H1 (cell line): ENCODE results near the gene GIPC1. TPM values are rescaled to one million over a fixed set of nuclear protein-coding genes. Genes with fewer than 3 reads are reported as not detected.

Experiments
- CTCF ChIA-PET: fragments of 300-600 bp; sonication (Branson Sonifier 250); formaldehyde crosslinking; loops from one replicate; lab custom pipeline; 2021; ENCODE audit not compliant: partially characterized antibody; lab: Charles Lee
- POLR2A ChIA-PET: fragments of 300-600 bp; sonication (Branson Sonifier 250); formaldehyde crosslinking; loops from one replicate; lab custom pipeline; 2021; ENCODE audit warnings: inconsistent platforms; ENCODE audit not compliant: partially characterized antibody; lab: Charles Lee
- DNase-seq, 2 experiments: peaks; one replicate each; pipeline versions ENCODE4 v3.0.0 to v3.0.0-alpha.2; 2010 to 2022; ENCODE audit warnings: low spot score in 2 of 2, low read depth in 1 of 2, mixed read lengths in 1 of 2
- FAIRE-seq: peaks from 2 replicates; lab custom pipeline; 2011; peaks lifted over from hg19 to GRCh38; lab: Jason Lieb, UNC
- H2AFZ ChIP-seq: 2 replicates; pipeline ENCODE4 v1.8.1; 2012; ENCODE audit warnings: low read length, inconsistent platforms
- H2AK5ac ChIP-seq: 2 replicates; pipeline ENCODE4 v1.6.1; 2013; ENCODE audit warnings: low read depth, low read length
- H2BK120ac ChIP-seq: replicated peaks from 2 replicates; pipeline ENCODE3; 2013; ENCODE audit warnings: low read depth, low read length, inconsistent platforms
- H2BK12ac ChIP-seq: 2 replicates; pipeline ENCODE4 v1.6.1; 2013; ENCODE audit warnings: low read depth, low read length
- H2BK15ac ChIP-seq: 2 replicates; pipeline ENCODE4 v1.6.1; 2013; ENCODE audit warnings: low read length
- H2BK20ac ChIP-seq: 2 replicates; pipeline ENCODE4 v1.6.1; 2013; ENCODE audit warnings: low read length
- H2BK5ac ChIP-seq: 2 replicates; pipeline ENCODE4 v1.6.1; 2013; ENCODE audit warnings: low read depth, low read length
- H3K14ac ChIP-seq: 2 replicates; pipeline ENCODE4 v1.6.1; 2013; ENCODE audit warnings: inconsistent platforms; ENCODE audit not compliant: insufficient read length
- H3K18ac ChIP-seq: 2 replicates; pipeline ENCODE4 v1.6.1; 2013; ENCODE audit warnings: low read length; ENCODE audit errors: extremely low read depth
- H3K23ac ChIP-seq: 2 replicates; pipeline ENCODE4 v1.6.1; 2013; ENCODE audit warnings: inconsistent platforms; ENCODE audit not compliant: insufficient read length
- H3K23me2 ChIP-seq: 2 replicates; pipeline ENCODE4 v1.6.1; 2013; ENCODE audit warnings: low read depth, low read length
- H3K27ac ChIP-seq: 2 replicates; pipeline ENCODE4 v1.6.1; 2011; ENCODE audit warnings: low read depth, low read length, inconsistent platforms
- H3K27me3 ChIP-seq, 4 experiments: replicated peaks in 1 of 4; 1 replicate in 1 of 4; 2 replicates in 3 of 4; pipeline versions ENCODE4 v1.6.1 to v1.8.1; 2011 to 2013; ENCODE audit warnings: low read length in 3 of 4, mild to moderate bottlenecking in 3 of 4, inconsistent platforms in 2 of 4, mixed read lengths in 2 of 4, moderate library complexity in 1 of 4; ENCODE audit not compliant: control insufficient read depth in 3 of 4, insufficient read depth in 3 of 4; ENCODE audit errors: extremely low read depth in 1 of 4
- H3K36me3 ChIP-seq, 4 experiments: 2 replicates each; pipeline versions ENCODE4 v1.6.1 to v1.8.1; 2011 to 2013; ENCODE audit warnings: mild to moderate bottlenecking in 4 of 4, low read length in 3 of 4, moderate library complexity in 2 of 4, control low read depth in 1 of 4, inconsistent platforms in 1 of 4; ENCODE audit not compliant: insufficient read depth in 4 of 4, control insufficient read depth in 2 of 4
- H3K4ac ChIP-seq: replicated peaks from 2 replicates; pipeline ENCODE3; 2013; ENCODE audit warnings: low read length, low read depth, mixed read lengths, inconsistent platforms; ENCODE audit not compliant: insufficient read length
- H3K4me1 ChIP-seq, 4 experiments: replicated peaks in 1 of 4; 1 replicate in 1 of 4; 2 replicates in 3 of 4; pipeline versions ENCODE4 v1.6.1 to v1.8.1; 2011 to 2013; ENCODE audit warnings: low read length in 3 of 4, inconsistent platforms in 2 of 4, mixed read lengths in 1 of 4; ENCODE audit not compliant: insufficient read depth in 4 of 4, control insufficient read depth in 3 of 4
- H3K4me2 ChIP-seq, 2 experiments: 2 replicates each; pipeline versions ENCODE4 v1.6.1 to v1.8.1; 2011 to 2013; ENCODE audit warnings: low read depth in 2 of 2, low read length in 2 of 2, control low read depth in 1 of 2, inconsistent platforms in 1 of 2, mild to moderate bottlenecking in 1 of 2; ENCODE audit not compliant: insufficient read depth in 1 of 2
- H3K4me3 ChIP-seq, 4 experiments: fragments of 200-600, 300-600 bp in 1 of 4; sonication (generic), shearing (Covaris generic), sonication (Bioruptor Twin) in 1 of 4; 2 replicates each; pipeline versions ENCODE4 v1.5.1 to v1.8.1; 2011 to 2016; ENCODE audit warnings: low read length in 4 of 4, low read depth in 3 of 4, control low read depth in 2 of 4, inconsistent platforms in 2 of 4, mild to moderate bottlenecking in 2 of 4, mixed read lengths in 1 of 4, moderate library complexity in 1 of 4; ENCODE audit not compliant: insufficient read depth in 2 of 4; ENCODE audit errors: extremely low read depth in 1 of 4
- H3K56ac ChIP-seq: replicated peaks from 2 replicates; pipeline ENCODE3; 2013; ENCODE audit warnings: low read depth, mild to moderate bottlenecking, mixed read lengths, low read length, inconsistent platforms; ENCODE audit not compliant: insufficient read length
- H3K79me1 ChIP-seq: 2 replicates; pipeline ENCODE4 v1.6.1; 2013; ENCODE audit warnings: low read depth, low read length, control low read depth
- H3K79me2 ChIP-seq, 2 experiments: 2 replicates each; pipeline versions ENCODE4 v1.6.1 to v1.8.1; 2012 to 2013; ENCODE audit warnings: low read length in 2 of 2, mild to moderate bottlenecking in 2 of 2, inconsistent platforms in 1 of 2; ENCODE audit not compliant: insufficient read depth in 2 of 2, control insufficient read depth in 1 of 2
- H3K9ac ChIP-seq, 4 experiments: replicated peaks in 1 of 4; 1 replicate in 1 of 4; 2 replicates in 3 of 4; pipeline versions ENCODE4 v1.6.1 to v1.8.1; 2011 to 2013; ENCODE audit warnings: low read depth in 3 of 4, low read length in 3 of 4, control low read depth in 2 of 4, mild to moderate bottlenecking in 2 of 4, moderate library complexity in 2 of 4, inconsistent platforms in 1 of 4; ENCODE audit errors: extremely low read depth in 1 of 4
- H3K9me3 ChIP-seq, 2 experiments: 2 replicates each; pipeline versions ENCODE4 v1.6.1 to v1.8.1; 2012 to 2013; ENCODE audit warnings: mild to moderate bottlenecking in 2 of 2, moderate library complexity in 2 of 2, control low read depth in 1 of 2, inconsistent platforms in 1 of 2, low read depth in 1 of 2, low read length in 1 of 2, mixed read lengths in 1 of 2; ENCODE audit not compliant: insufficient read depth in 2 of 2
- H4K20me1 ChIP-seq, 2 experiments: replicated peaks in 1 of 2; 2 replicates each; pipeline versions ENCODE3 to v1.8.1; 2011 to 2013; ENCODE audit warnings: inconsistent platforms in 2 of 2, low read length in 2 of 2, mild to moderate bottlenecking in 1 of 2; ENCODE audit not compliant: insufficient read depth in 2 of 2, control insufficient read depth in 1 of 2
- H4K5ac ChIP-seq: 2 replicates; pipeline ENCODE4 v1.6.1; 2013; ENCODE audit warnings: low read length, low read depth, mixed read lengths, inconsistent platforms; ENCODE audit not compliant: insufficient read length
- H4K8ac ChIP-seq: 2 replicates; pipeline ENCODE4 v1.8.0; 2013; ENCODE audit warnings: mild to moderate bottlenecking, moderate library complexity, low read length, inconsistent platforms; ENCODE audit not compliant: insufficient read depth; ENCODE audit errors: extremely low read depth
- H4K91ac ChIP-seq: replicated peaks from 2 replicates; pipeline ENCODE3; 2013; ENCODE audit warnings: low read length, mixed read lengths, inconsistent platforms; ENCODE audit not compliant: insufficient read length
- SIN3A ChIP-seq, 2 experiments: IDR thresholded peaks in 1 of 2; conservative IDR thresholded peaks in 1 of 2; 2 replicates each; pipeline ENCODE4 v1.6.1; 2011 to 2012; ENCODE audit warnings: low read length in 2 of 2, improper control_type of control experiment in 1 of 2, low read depth in 1 of 2, mild to moderate bottlenecking in 1 of 2
- WGBS, 2 experiments: shearing (Covaris generic) in 1 of 2; methylation state at CpG; one replicate each; pipeline versions ENCODE4 v1.1.6 to v1.1.7; 2013 to 2015; ENCODE audit warnings: low lambda C conversion rate in 2 of 2, mixed read lengths in 2 of 2, inconsistent platforms in 1 of 2, low coverage in 1 of 2, missing lambda C conversion rate in 1 of 2; ENCODE audit not compliant: insufficient replicate concordance in 2 of 2, insufficient coverage in 1 of 2, insufficient read length in 1 of 2; ENCODE audit errors: extremely low coverage in 1 of 2, missing lambda C conversion rate in 1 of 2; 5-methylcytosine and 5-hydroxymethylcytosine counted together
- polyA plus RNA-seq, 7 experiments: library from polyadenylated mRNA; depleted of rRNA in 3 of 7; stranded (reverse) in 5 of 7; unstranded in 2 of 7; fragments of >200 nt in 5 of 7; fragments of 200-250 nt in 2 of 7; gene quantifications; 1 replicate in 5 of 7; 2 replicates in 1 of 7; 4 replicates in 1 of 7; pipeline versions ENCODE4 v1.2.1 to v1.2.3, GENCODE V29; 2011 to 2013; ENCODE audit warnings: missing spikeins in 2 of 7, mixed read lengths in 2 of 7
- total RNA-seq: library from RNA; stranded (reverse); fragmentation: NEBNext Ultra II Directional; extraction: Animal tissue kit (Norgen Biotek cat#: 25700); gene quantifications from 2 replicates; pipeline ENCODE4 v1.2.1, GENCODE V29; 2021

Gene GIPC1
- total and polyA plus RNA-seq, 2 of the 8 experiments (the other 6 are each of a cell fraction or from before 2014, with no cell fraction given), result 65.6 to 72.0 TPM

DNA sequence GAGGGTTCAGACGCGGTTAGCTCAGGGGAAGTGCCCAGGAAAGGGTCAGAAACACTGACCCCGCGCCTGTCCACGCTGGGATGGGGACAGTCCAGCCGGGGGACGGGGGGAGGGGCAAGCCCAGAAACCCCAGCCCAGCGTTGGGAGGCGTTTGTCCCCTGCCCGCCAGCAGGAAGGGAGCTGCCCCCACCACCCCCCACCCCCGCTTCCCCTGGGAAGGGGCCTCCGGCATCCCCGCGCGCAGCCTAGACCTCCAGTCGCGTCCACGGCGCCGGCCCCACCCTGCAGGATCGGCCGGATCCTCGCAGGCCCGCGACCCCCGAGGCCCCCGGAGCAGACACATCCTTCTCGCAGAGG is 277 bp downstream of the GIPC1 start:
- Histone ChIP-seq H3K9ac (peak overlapping the region in 3 of 4 experiments; percentile 13 to 46 (median 35); a peak in 3 of 7 replicates), H2BK15ac (no peak overlapping the region), H2BK120ac (no peak overlapping the region), H4K91ac (no peak overlapping the region), H3K79me1 (peaks cover 3% of the 10 kb centered on the region), H2BK5ac (no peak overlapping the region; the same call in 1 of the 2 replicates), H3K56ac (peak overlapping the region; percentile 24), H2AK5ac (no peak overlapping the region), H3K23ac (no peak overlapping the region), H3K4ac (no peak overlapping the region), H3K18ac (no peak overlapping the region), H3K27ac (no peak overlapping the region), H2AFZ (no peak overlapping the region), H3K4me2 (peak overlapping the region; percentile 75 to 77), H3K4me1 (peaks cover 0 to 13% (median 6%) of the 10 kb centered on the region in 4 experiments; a peak in 5 of 7 replicates), H3K79me2 (peaks cover 0 to 11% of the 10 kb centered on the region in 2 experiments; a peak in 2 of 4 replicates), H3K9me3 (no peaks in the 10 kb centered on the region), H2BK12ac (no peak overlapping the region), H4K20me1 (peaks cover 0 to 10% of the 10 kb centered on the region in 2 experiments), H2BK20ac (no peak overlapping the region), H4K8ac (no peak overlapping the region), H3K14ac (no peak overlapping the region), H3K36me3 (no peaks in the 10 kb centered on the region; a peak in 3 of 8 replicates), H3K4me3 (peak overlapping the region; percentile 46 to 80 (median 69)), H4K5ac (no peak overlapping the region), H3K23me2 (peaks cover 7% of the 10 kb centered on the region; the same call in 1 of the 2 replicates), H3K27me3 (no peaks in the 10 kb centered on the region)
- WGBS, 2 experiments, result 2% methylated on average over 11 of the region's 28 CpGs; no CpG with 5 or more reads in 1 of the 2 experiments
- FAIRE-seq (no peak), DNase-seq (no peak)
- CTCF ChIA-PET, result interaction anchor here (0.6 to 3.8 kb wide), 10 partner anchors 9 to 463 kb away, joined by 3 to 24 read pairs (median 3); no protein-coding TSS in a partner anchor
- POLR2A ChIA-PET, result interaction anchor here (0.9 to 6.0 kb wide), 9 partner anchors 9 to 60 kb away, joined by 3 to 45 read pairs (median 5); partner anchors contain the start of gene DNAJB1
- 0 out of 4 replicates have a peak, but pooled peaks of 1 of the 2 experiments have one; percentile 31 for TF ChIP-seq SIN3A (conservative IDR thresholded peaks at IDR 0.05 in 1 of 2, IDR thresholded peaks at IDR 0.05 in 1 of 2; ENCODE audit: low read depth in 1 of 2, low read length in 2 of 2)
